EH (cell line): ENCODE results near the gene SNED1.

ENCODE experiments used
- DNase-seq: peaks from one replicate; pipeline ENCODE4 v3.0.0-alpha.2; 2015; ENCODE audit warnings: low read depth

The SNED1 gene

DNA sequence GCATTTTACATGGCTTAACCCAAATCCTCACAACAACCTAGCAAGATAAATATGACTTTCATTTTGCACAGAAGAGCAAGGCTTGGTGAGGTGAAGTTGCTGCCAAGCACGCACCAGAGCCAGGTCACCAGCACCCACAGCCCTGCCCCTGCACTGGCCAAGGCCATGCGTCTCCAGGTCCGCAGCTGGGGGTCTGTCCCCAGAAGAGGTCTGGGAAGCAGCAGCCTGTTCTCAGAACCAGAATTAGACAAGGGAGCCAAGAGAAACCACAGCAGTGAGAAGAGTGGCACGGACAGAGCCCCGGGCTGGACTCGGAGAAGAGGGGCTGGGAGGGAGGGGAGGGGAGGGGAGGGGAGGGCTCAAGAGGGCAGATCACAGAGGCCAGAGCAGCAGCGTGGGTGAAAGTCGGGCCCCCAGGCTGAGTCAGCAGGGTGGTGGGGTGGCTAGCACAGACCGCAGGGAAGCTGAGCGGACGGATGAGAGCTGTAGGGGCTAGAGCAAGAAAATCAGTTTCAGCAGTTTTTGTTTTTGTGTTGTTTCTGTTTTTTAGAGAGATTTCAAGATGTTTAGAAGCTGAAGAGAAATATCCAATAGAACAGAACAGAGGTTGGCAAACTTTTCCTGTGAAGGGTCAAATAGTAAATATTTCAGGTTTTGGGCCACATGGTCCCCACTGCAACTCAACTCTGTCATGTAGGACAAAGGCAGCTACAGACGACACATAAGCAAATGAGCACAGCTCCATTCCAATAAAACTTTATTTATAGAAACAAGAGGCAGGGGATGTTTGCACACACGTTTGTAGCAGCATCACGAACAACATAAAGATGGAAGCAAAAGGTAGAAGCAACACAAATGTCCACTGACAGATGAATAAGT lies 111.0 kb downstream of the SNED1 start:
- DNase-seq, result no peak

DNA sequence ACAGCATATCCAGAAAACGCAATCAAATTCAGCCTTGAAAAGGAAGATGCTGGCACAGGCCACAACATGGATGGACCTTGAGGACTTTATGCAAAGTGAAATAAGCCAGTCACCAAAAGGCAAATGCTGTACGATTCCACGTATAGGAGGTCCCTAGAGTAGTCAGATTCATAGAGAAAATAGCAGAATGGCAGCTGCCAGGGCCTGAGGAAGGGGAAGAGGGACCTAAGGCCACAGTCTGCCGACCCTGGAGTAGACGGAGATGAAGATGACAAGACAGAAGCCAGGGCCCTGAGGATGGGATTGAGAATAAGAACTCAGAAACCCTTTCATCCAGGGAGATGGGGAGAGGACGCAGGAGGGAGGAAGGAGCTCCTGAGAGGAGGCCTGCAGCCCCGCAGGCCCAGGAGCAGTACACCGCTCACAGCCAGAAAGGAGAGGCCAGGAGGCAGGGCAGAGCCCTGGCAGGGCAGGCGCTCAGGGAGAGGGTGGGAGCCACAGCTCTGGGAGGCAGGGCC lies 111.7 kb downstream of the SNED1 start:
- no peak for DNase-seq

DNA sequence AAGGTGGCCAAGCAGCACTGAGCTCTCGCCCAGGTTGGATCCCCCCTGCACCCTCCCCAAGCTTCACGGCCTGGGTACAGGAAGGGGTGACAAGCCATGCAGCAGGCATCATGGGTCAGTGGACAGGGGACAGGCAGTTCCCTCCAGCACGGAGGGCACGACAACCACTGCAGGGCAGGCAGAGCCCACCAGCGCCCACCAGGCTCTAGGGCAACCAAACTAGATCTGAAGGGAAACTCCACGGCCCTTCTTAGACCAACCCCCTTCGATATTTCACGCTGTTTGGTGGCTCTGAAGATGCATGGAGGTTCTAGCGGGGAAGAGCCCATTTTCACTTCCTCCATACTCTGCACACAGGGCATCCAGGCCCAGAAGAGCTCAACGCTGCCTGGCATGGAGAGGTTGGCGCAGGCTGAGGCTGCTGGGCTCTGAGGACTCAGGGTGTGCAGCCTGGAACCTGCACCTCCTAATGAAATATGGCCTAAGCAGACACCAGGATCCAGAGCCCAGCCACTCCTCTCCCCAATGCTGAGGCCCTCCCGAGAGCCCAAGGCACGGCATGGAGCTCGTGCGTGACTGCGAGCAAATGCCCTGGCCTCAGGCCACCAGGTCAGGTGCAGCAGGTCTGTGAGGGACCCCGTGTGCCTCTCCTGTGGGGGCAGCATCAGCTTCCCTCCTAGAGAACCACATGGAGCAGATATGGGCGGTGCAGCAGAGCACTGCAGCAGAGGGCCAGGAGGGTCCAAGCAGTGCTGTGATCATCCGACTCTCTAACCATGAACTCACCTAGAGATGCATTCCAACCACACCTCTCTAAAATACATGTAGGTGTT lies 112.4 kb downstream of the SNED1 start:
- no peak for DNase-seq

DNA sequence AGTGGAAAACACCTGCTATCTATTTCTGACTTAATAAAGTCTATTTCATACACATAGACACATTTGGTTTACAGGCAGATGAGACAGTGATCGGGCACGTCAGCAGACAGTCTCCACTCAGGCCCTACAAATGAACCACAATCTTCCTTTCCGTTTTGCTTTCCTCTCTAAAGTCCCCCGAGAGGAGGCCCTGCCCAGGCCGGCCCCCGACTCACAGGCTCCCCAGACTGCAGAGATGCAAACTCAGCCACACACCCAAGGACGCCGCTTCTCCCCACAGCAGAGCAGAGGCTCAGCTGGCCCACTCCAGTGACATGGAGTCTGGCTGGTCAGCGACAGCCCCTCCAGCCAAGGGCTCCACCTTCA lies 113.0 kb downstream of the SNED1 start:
- no peak for DNase-seq

DNA sequence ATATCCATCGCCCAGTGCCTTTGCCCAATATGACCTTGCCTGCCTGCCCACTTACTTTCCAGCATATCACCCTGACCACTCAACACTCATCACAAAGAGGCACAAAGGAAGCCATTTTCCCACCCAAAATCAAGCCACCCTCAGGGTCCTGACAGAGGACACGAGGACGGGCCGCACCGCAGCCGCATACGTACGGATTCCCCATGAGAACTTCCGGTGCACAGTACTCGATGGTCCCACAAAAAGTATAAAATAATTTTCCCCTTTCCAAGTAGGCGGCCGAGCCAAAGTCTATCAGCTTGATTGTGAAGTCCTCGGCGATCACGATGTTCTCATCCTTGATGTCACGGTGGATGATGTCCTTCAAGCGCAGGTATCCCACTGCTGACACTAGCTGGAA lies 113.6 kb downstream of the SNED1 start:
- DNase-seq, result no peak

DNA sequence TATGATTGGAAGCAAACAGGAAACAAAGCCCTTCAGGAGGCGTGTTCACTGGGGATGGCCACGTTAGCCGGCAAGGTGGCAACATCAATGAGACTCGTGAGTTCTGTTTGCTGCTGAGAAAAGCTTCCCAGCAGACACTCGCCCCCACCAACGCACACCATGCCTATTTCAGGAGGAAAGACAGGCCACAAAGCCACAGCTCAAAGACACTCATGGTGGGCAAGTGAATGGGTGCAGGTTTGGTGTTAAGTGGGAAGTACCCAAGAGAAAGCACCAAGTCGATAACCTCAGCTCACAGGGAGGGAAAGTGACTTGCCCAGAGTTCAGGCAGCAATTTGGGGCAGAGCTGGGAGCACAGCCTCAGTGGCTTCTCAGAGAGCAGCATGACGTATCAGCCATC lies 114.2 kb downstream of the SNED1 start:
- DNase-seq, result no peak

DNA sequence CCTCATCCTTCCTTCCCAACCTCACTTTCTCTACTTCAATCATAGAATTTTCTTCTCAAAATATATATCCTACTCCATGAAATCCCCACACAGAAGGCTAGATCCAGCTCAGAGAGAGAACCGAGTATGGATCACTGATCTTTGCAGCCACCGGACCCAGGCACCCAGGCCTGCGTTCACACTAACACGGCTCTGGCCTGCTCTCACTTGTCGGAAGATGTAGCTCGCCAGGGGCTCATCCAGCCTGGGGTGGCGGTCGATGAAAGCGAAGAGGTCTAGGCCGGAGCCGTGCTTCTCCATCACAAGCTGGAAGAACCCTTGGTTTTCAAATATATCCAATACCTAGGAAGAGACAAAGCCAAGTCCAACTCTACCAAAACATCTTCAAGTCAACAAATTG lies 116.4 kb downstream of the SNED1 start:
- DNase-seq, result no peak

DNA sequence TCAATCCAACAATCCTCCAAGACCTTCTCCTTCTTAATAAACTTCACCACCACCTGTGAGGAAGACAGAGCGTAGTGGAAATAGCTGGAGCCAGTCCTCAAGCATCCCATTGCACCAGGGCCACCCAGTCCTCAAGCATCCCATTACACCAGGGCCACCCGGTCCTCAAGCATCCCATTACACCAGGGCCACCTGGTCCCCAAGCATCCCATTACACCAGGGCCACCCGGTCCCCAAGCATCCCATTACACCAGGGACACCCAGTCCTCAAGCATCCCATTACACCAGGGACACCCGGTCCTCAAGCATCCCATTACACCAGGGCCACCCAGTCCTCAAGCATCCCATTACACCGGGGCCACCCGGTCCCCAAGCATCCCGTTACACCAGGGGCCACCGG lies 116.9 kb downstream of the SNED1 start:
- no peak for DNase-seq

DNA sequence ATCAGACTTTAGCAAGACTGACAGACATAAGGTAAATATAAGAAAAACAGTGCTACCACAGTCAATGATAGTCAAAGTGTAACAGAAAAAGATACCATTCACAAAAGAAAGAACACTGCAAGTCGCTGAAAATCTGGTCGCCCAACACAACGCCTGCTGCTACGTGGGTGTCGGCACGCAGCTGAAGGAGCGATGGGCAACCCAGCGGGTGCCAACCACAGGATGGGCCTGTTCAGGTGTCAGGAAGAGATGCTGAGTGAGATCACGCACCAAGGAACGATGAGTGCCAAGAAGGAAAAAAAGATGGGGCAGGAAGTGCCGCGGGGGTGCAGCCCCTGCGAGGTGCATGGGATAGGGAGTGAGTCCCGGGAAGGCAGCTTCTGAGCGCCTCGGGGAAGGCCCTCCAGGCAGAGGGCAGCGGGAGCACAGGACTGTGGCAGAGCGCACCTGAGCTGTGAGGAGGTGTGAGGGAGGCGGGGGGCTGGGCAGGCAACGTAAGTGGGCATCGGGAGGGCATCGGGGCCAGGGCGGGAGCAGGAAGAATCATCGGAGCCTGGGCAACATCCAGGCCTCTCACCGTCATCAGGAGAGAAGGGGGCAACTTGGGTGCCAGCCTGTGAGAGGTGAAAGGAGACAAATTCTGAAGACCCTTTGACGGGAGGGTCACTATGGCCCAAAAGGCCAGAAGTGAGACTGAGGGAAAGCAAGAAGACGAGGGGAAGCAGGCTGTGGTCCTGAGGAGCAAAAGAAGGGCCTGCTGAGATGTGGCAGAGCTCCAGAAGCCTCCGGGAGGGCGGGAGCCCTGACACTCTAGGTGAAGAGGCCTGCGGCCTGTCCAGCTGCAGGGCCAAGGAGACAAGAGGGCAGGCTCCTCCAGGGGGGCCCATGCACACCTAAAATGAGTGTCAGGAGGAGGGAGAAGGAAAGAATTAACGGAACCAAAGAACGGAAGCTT lies 118.5 kb downstream of the SNED1 start:
- no peak for DNase-seq

DNA sequence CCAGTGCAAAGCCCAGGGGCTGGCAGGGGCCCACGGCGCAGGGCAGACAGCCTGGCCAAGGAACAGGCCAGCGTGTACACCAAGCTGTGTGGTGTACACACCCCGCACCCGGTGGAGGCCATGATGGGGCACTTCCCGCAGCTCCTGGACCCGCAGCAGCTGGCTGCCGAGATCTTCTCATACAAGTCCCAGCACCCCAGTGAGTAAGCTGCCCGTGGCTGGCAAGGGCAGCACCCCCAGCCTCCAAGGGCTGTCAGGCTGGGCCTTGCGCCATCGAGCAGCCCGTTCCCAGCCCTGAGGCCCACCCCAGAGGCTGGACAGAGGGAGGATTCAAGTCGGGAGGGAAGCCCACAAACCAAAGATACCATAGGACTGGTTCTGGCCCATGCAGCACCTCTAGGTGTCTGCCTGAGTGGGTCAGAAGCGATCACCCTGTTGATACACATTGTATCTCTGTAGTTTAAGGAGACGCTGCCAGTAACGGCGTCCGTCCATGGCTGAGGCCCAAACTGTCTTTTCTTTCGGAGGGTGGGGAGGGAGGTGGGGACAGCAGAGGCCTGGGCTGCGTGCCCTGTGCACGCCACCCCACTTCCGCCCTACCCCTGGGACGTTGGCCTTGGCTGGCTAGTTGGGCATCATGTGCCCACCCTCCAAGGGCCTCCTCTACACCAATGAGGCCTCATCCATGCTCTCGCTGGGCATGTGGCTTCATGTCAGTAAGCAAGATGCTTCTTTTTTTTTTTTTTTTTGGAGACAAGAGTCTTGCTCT lies 120.5 kb downstream of the SNED1 start:
- DNase-seq, result no peak

DNA sequence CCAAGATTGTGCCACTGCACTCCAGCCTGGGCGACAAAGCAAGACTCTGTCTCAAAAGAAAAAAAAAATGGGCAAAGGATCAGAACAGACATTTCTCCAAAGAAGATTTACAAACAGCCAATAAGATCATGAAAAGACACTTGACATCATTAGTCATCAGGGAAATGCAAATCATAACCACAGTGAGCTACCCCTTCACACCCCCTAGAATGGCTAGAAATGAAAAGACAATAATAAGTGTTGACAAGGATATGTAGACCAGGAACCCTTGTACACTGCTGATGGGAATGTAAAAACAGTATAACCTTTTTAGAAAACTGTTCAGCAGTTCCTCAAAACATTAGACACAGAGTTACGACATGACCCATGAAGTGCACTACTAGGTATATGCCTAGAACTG lies 122.0 kb downstream of the SNED1 start:
- no peak for DNase-seq

DNA sequence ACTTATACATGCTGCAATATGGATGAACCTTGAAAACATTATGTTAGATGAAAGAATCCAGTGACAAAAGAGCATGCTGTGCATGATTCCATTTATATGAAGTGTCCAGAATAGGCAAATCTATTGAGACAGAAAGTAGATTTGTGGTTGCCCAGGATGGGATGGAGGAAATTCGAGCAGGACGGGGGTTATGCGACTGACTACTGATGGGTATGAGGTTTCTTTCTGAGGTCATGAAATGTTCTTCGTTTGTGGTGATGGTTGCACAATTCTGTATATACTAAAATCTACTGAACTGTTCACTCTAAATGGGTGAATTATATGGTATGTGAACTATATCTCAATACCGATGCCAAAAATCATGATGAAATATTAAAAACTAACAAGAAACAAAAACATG lies 122.6 kb downstream of the SNED1 start:
- no peak for DNase-seq

DNA sequence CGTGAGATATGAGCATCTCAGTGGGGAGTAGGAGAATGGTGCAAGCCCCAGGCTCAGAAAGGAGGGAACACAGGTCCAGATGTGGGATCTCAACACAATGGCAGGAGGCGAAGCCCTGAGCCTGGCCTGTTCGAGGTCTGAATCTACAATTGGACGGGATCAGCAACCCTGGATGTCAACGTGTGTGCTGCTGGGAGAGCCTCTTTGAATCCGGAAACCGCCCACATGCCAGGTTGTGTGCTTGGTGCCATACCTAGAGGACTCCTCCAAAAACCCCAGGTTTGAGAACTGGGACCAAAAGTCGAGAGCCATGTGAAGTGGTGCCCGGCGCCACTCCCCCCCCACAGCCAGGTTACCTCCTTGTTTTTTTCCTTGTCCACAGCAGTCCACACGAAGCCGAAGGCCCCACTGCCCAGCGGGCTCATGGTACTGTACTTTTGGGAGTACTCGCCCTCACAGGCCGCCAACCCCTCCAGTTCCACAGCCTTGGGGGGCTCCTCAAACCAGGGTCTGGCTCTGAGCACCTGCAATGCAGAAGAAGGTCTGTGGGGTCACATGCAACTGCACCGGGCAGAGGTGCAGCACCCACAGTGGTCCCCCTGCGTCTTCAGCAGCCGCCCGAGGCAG lies 124.1 kb downstream of the SNED1 start:
- no peak for DNase-seq

DNA sequence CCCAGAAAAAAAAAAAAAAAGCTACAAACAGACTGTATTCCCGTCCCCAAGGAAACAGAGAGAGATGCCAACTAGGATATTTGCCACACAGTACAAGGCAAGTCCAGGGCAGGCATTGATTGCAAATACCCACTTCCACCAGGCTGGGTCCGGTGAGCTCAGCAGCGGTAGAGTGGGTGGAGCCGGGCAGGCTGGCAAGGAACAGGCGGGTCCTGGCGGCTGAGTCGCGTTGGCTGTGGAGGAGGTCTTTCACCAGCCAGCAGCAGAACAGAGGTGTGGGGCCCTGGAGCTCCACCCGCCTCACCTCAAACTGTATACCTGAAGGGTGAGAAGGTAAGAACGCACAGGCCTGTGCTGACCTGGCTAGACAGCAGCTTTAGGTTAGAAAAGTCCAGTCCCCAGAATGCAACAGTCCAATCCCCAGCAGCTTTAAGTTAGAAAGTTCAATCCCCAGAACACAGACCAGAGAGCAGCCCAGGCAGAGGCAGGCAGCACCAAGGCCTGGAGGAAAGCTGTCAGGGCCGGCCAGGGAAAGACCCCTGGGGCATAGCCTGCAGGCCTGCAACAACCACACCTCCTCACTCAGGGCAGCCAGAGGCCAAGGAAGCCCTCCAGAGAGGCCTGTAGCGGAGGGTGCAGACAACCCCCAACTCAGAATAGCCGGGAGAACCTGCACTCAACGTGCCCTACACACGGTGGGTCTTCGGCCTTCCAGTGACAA lies 125.6 kb downstream of the SNED1 start:
- no peak for DNase-seq

DNA sequence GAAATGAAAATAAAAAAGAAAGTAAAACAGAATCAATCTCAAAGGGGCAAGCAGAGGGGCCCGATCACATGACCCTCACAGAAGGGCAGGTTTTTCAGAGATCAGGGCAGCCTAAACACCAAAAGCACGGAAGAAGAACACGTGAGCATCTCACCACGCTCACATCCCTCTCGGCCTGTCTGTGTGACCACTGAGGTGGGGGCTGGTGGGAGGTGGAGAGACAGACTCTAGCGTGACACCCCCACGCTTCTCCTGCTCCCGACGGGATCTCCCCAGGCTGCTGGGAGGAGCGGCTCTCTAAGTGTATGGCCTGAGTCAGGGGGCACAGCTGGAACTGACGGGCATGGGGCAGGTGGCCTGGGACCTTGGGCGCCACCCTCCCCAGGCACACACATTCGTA lies 127.2 kb downstream of the SNED1 start:
- DNase-seq, result no peak

DNA sequence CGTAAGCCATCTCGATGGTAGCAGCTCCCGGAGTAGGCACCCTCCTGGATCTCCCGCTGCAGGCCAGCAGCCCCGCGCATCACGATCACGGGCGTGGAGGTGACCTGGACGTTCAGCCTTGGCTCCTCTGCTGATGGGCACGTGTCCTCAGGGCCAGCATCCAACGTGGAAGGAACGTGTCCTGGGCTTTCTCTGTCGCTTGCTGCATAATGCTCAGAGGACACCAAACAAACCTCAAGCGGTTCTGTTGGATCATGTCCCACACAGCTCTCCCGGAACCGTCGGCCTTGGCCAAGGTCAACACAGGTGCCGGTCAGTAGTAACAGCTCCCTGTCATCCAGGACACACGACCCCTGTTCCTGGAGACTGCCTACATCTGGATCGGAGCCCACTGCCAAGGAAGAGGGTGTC lies 127.8 kb downstream of the SNED1 start:
- DNase-seq, result no peak

DNA sequence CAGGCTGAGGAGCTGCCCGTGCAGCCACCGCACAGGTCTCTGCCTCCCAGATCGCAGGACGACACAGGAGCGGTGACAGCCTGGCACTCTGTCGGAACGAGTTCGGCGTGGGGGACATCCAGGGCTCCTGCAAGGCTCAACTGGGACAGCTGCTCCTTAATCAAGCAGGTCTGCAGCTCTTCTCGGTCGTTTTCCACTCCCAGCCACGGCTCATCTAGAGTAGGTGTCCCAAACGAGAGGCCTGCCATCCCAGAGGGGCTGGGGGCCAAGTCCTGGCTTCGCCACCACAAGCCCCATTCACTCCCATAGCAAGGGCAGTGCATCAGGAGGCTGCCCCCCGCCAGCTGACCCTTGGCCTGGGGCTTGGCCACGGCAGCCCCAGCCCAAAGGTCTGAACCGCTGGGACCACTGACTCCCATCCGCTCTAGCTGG lies 128.4 kb downstream of the SNED1 start:
- DNase-seq, result no peak

DNA sequence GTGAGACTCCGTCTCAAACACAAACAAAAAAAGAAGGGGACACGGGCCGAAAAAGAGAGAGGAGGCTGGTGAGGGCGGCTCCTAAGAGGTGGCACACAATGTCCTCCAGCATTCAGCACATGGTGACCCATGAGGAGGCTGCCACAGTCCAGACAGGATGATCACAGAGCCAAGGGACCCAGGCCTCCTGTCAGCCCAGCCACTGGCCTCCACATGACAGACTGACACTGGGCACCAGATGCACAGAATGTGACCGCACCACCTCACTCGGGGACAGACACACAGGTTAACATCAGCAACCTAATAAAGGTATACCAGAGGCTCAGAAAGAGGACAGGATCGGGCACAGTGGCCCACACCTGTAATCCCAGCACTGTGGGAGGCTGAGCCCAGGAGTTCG lies 129.8 kb downstream of the SNED1 start:
- no peak for DNase-seq

DNA sequence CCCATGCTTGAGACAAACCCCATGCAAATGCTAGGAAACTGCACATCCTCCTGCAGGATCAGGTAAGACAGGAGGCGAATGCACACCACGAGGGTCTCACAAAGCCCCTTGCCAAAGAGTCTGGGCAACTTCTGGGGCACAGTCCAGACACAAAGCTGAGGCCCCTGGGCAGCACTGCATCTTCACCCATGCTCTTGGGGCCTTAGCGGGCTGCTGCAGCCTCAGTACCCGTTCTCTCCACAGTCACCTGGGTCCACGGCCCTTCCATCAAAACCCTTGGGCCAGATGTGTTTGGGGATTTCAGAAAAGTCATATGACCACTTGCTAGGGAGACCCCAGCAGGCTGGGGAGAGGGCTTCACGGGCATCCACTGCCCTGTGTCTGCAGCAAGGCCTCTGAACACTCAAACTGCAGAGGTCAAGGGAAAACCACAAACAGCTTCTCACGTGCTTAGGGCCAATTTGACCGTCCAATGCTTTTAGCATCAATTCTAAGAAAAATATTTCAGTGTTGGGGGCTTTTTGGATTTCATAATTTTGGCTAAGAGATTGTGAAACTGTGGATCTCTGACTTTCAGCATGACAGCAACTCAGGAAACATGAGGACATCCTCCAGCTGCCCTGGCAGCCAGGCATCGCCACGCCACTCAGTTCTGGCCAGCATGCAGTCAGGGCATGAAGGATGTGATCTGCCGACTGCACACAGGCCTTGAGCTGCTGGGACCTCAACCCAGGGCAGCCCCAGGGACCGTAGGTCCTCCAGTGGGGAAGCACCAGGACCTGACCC lies 130.9 kb downstream of the SNED1 start:
- DNase-seq, result no peak
